ENCODE results near the gene SEC14L6. TPM values are rescaled to one million over a fixed set of nuclear protein-coding genes. Genes with fewer than 3 reads are reported as not detected.

SEC14L6 gene
- total and polyA plus RNA-seq, 9 of the 15 experiments (the other 6 are each of a cell fraction or from before 2014, with no cell fraction given) = 0.29 to 6.1 (median 1.9) TPM

GRCh38 chr22:30506507-30506968 lies 40.0 kb downstream of the SEC14L6 start:
- H3K27me3 ChIP-seq (ENCODE audit: control insufficient read depth in 2 of 2, insufficient read depth in 2 of 2, low read length in 2 of 2) = no peaks in the 10 kb centered on the region
- peak; percentile 86 for TF ChIP-seq CBFA2T3 (IDR thresholded peaks at IDR 0.05)
- TF ChIP-seq L3MBTL2 (IDR thresholded peaks at IDR 0.05) = peak; percentile 38; the same call in 1 of the 2 replicates
- TF ChIP-seq PBX2 (CRISPR knock-in tag; IDR thresholded peaks at IDR 0.05; ENCODE audit: low read depth) = no peak
- peak; percentile 48 for TF ChIP-seq PBX2 (tag; conservative IDR thresholded peaks at IDR 0.05; ENCODE audit: low read depth)
- TF ChIP-seq ARID1B (IDR thresholded peaks at IDR 0.05) = peak; percentile 87
- TF ChIP-seq TEAD4 (IDR thresholded peaks at IDR 0.05; ENCODE audit: low read length) = peak; percentile 80
- TF ChIP-seq TEAD4 (CRISPR knock-in tag; IDR thresholded peaks at IDR 0.05; ENCODE audit: borderline replicate concordance) = no peak
- peak; percentile 53; the same call in 1 of the 2 replicates for TF ChIP-seq GATA2 (CRISPR knock-in tag; IDR thresholded peaks at IDR 0.05)
- no peak for TF ChIP-seq U2AF1 (optimal IDR thresholded peaks at IDR 0.05; ENCODE audit: low read depth, low read length)
- no peak for TF ChIP-seq HDGF (IDR thresholded peaks at IDR 0.05)
- peak; percentile 79 for TF ChIP-seq NFIC (IDR thresholded peaks at IDR 0.05)
- no peak for TF ChIP-seq NBN (IDR thresholded peaks at IDR 0.05; ENCODE audit: low read depth)
- peak; percentile 72 for TF ChIP-seq NCOR1 (IDR thresholded peaks at IDR 0.05)
- peak; percentile 79 for TF ChIP-seq MEIS2 (IDR thresholded peaks at IDR 0.05; ENCODE audit: partially characterized antibody)
- TF ChIP-seq RNF2 (IDR thresholded peaks at IDR 0.05) = no peak
- TF ChIP-seq BDP1 (IDR thresholded peaks at IDR 0.05; ENCODE audit: insufficient read depth, insufficient read length) = no peak
- TF ChIP-seq ESRRB (CRISPR knock-in tag; IDR thresholded peaks at IDR 0.05; ENCODE audit: borderline replicate concordance) = no peak
- TF ChIP-seq DDX20 (tag; IDR thresholded peaks at IDR 0.05; ENCODE audit: low read depth) = no peak
- no peak for TF ChIP-seq CBX8 (IDR thresholded peaks at IDR 0.05; ENCODE audit: borderline replicate concordance, extremely low read depth, low read depth, low read length, poor library complexity, severe bottlenecking)
- peak; percentile 83 for TF ChIP-seq PKNOX1 (IDR thresholded peaks at IDR 0.05)
- TF ChIP-seq POLR2AphosphoS5 (IDR thresholded peaks at IDR 0.05; ENCODE audit: control insufficient read depth, insufficient read depth, low read depth, low read length) = peak; percentile 52; the same call in 1 of the 2 replicates
- peak; percentile 57; the same call in 1 of the 2 replicates for TF ChIP-seq ZNF766 (CRISPR knock-in tag; conservative IDR thresholded peaks at IDR 0.05)
- TF ChIP-seq TAL1 (IDR thresholded peaks at IDR 0.05) = peak; percentile 81

More at GRCh38 chr22:30506507-30506968, 40.0 kb downstream of the SEC14L6 start:
- peak overlapping the region; percentile 74 for H3K27ac ChIP-seq (ENCODE audit: extremely low read depth, low read depth, low read length)
- H4K20me1 ChIP-seq (replicated peaks; ENCODE audit: control insufficient read depth, insufficient read depth, low read length) = no peaks in the 10 kb centered on the region
- DNase-seq (ENCODE audit: extremely low read depth in 1 of 4, low spot score in 3 of 4) (peak; percentile 65 to 82 (median 72)), ATAC-seq (peak; percentile 91), FAIRE-seq (peak; percentile 94)
- H3K9me1 ChIP-seq (ENCODE audit: control insufficient read depth, insufficient read depth, low read length) = no peaks in the 10 kb centered on the region
- no peaks in the 10 kb centered on the region for H3K79me2 ChIP-seq (ENCODE audit: control insufficient read depth, insufficient read depth, low read length)
- peak overlapping the region; percentile 95 for H2AFZ ChIP-seq (ENCODE audit: low read depth, low read length)
- no TSS peak for BruUV-seq (replicated peaks)
- H3K4me2 ChIP-seq (ENCODE audit: insufficient read depth, low read length) = peak overlapping the region; percentile 63
- intact Hi-C loops (cut with micrococcal nuclease) (no loop called here), in situ Hi-C loops (cut with MboI) (no loop called here)
- H3K4me3 ChIP-seq = no peak overlapping the region
- peak overlapping the region; percentile 62 to 88 for H3K9ac ChIP-seq (ENCODE audit: insufficient read depth in 1 of 2, low read depth in 2 of 2, low read length in 2 of 2)
- H3K4me1 ChIP-seq (replicated peaks in 1 of 2; ENCODE audit: control insufficient read depth in 2 of 2, insufficient read depth in 2 of 2, low read length in 2 of 2) = peaks cover 12 to 25% of the 10 kb centered on the region in 2 experiments; a peak in 4 of 5 replicates
- CTCF ChIA-PET (ENCODE audit: low intra/inter-chr PET ratio) = no interaction called here
- WGBS (ENCODE audit: insufficient coverage, low coverage, missing lambda C conversion rate) = 11% methylated on average over 7 of the region's 8 CpGs
- POLR2A ChIA-PET = interaction anchor here (1.1 to 1.5 kb wide), 2 partner anchors 11 to 236 kb away, joined by 3 to 5 read pairs; no protein-coding TSS in a partner anchor
- H3K36me3 ChIP-seq (ENCODE audit: control insufficient read depth, insufficient read depth, low read length) = no peaks in the 10 kb centered on the region
- H3K9me3 ChIP-seq (replicated peaks; ENCODE audit: control insufficient read depth, insufficient read depth, low read depth, low read length) = no peaks in the 10 kb centered on the region
